GM12878 (cell line): ENCODE data around the gene TSHZ1. TPM values are rescaled to one million over a fixed set of nuclear protein-coding genes. Genes with fewer than 3 reads are reported as not detected.

Source experiments
- ATAC-seq: fragments of 200-7000 bp; cut with Tn5 transposase; 3 replicates; pipeline ENCODE4 v1.9.1; 2020; ENCODE audit warnings: mild to moderate bottlenecking, moderate library complexity
- BruUV-seq: library from RNA; stranded (reverse); fragments of 400-500 nt; replicated peaks from 2 replicates; lab custom pipeline; 2021; lab: Mats Ljungman, UMichigan
- CTCF ChIA-PET: fragments of 300-600 bp; sonication (Branson Sonifier 250); formaldehyde crosslinking; extraction: SDS; loops from one replicate; lab custom pipeline; 2021; ENCODE audit warnings: inconsistent platforms; lab: Yijun Ruan, JAX
- POLR2A ChIA-PET: fragments of 350-600 bp; formaldehyde crosslinking; extraction: SDS; loops from one replicate; lab custom pipeline; 2021; ENCODE audit warnings: inconsistent platforms; lab: Charles Lee
- RAD21 ChIA-PET: fragments of 300-600 bp; sonication (Branson Sonifier 250); formaldehyde crosslinking; loops from one replicate; lab custom pipeline; 2023; ENCODE audit warnings: antibody characterized with exemption; ENCODE audit not compliant: unreplicated experiment; lab: Charles Lee
- SMC1A ChIA-PET: fragments of 300-600 bp; sonication (Branson Sonifier 250); formaldehyde crosslinking; loops from one replicate; lab custom pipeline; 2023; ENCODE audit not compliant: unreplicated experiment, uncharacterized antibody; lab: Charles Lee
- DNase-seq: peaks from one replicate; pipeline ENCODE4 v3.0.0-alpha.2; 2011; ENCODE audit warnings: low read depth, low spot score
- FAIRE-seq: peaks from 3 replicates; lab custom pipeline; 2011; peaks lifted over from hg19 to GRCh38; lab: Jason Lieb, UNC
- H2AFZ ChIP-seq: 2 replicates; pipeline ENCODE4 v1.6.0; 2011; ENCODE audit warnings: low read depth, low read length, control low read depth; ENCODE audit not compliant: control insufficient read depth
- H3K27ac ChIP-seq: 2 replicates; pipeline ENCODE4 v1.5.1; 2011; ENCODE audit warnings: control low read depth; ENCODE audit not compliant: control insufficient read depth, insufficient read depth
- H3K27me3 ChIP-seq, 2 experiments: replicated peaks in 1 of 2; 2 replicates each; pipeline versions ENCODE4 v1.6.0 to v1.6.1; 2011; ENCODE audit warnings: low read length in 1 of 2; ENCODE audit not compliant: control insufficient read depth in 2 of 2, insufficient read depth in 2 of 2
- H3K36me3 ChIP-seq, 2 experiments: 2 replicates each; pipeline ENCODE4 v1.5.1; 2011; ENCODE audit warnings: low read length in 1 of 2; ENCODE audit not compliant: control insufficient read depth in 2 of 2, insufficient read depth in 2 of 2
- H3K4me1 ChIP-seq: 2 replicates; pipeline ENCODE4 v1.6.1; 2011; ENCODE audit warnings: mild to moderate bottlenecking, low read length, moderate library complexity, mixed read lengths; ENCODE audit not compliant: control insufficient read depth, insufficient read depth
- H3K4me2 ChIP-seq: 2 replicates; pipeline ENCODE4 v1.6.0; 2011; ENCODE audit warnings: control low read depth; ENCODE audit not compliant: control insufficient read depth, insufficient read depth
- H3K4me3 ChIP-seq: fragments of 200-600 bp; sonication (generic); 2 replicates; pipeline ENCODE4 v1.5.1; 2016
- H3K79me2 ChIP-seq: 2 replicates; pipeline ENCODE4 v1.6.0; 2011; ENCODE audit warnings: low read length; ENCODE audit not compliant: control insufficient read depth, insufficient read depth
- H3K9ac ChIP-seq: 2 replicates; pipeline ENCODE4 v1.8.0; 2011; ENCODE audit warnings: low read length, control low read depth, mixed read lengths; ENCODE audit not compliant: control insufficient read depth, insufficient read depth
- H3K9me3 ChIP-seq: replicated peaks from 3 replicates; pipeline ENCODE4 v1.5.1; 2011; ENCODE audit warnings: mild to moderate bottlenecking, low read length; ENCODE audit not compliant: control insufficient read depth, insufficient read depth
- H4K20me1 ChIP-seq: 2 replicates; pipeline ENCODE4 v1.6.0; 2011; ENCODE audit not compliant: control insufficient read depth, insufficient read depth
- BACH1 ChIP-seq: fragments of 450-650 bp; IDR thresholded peaks from 2 replicates; pipeline ENCODE4 v1.6.1; 2017; ENCODE audit warnings: mild to moderate bottlenecking, borderline replicate concordance
- BRCA1 ChIP-seq: IDR thresholded peaks from 2 replicates; pipeline ENCODE4 v1.6.1; 2011; ENCODE audit warnings: low read depth, low read length, improper control_type of control experiment
- EED ChIP-seq: sonication (generic); IDR thresholded peaks from 2 replicates; pipeline ENCODE4 v1.6.1; 2016; ENCODE audit warnings: antibody characterized with exemption, low read depth
- HDAC6 ChIP-seq: fragments of 200-600 bp; sonication (generic); IDR thresholded peaks from one replicate; pipeline ENCODE4 v1.8.0; 2017; ENCODE audit warnings: antibody characterized with exemption; ENCODE audit not compliant: unreplicated experiment
- MTA3 ChIP-seq: IDR thresholded peaks from 2 replicates; pipeline ENCODE4 v1.6.1; 2012; ENCODE audit warnings: low read length, inconsistent platforms, borderline replicate concordance
- SIN3A ChIP-seq: IDR thresholded peaks from 2 replicates; pipeline ENCODE4 v1.6.1; 2012; ENCODE audit warnings: low read depth, low read length, improper control_type of control experiment
- TAF1 ChIP-seq: IDR thresholded peaks from 2 replicates; pipeline ENCODE4 v1.6.1; 2011; ENCODE audit warnings: mild to moderate bottlenecking, low read depth, low read length, borderline replicate concordance
- TCF3 ChIP-seq: IDR thresholded peaks from 2 replicates; pipeline ENCODE4 v1.6.1; 2012; ENCODE audit warnings: low read depth, mild to moderate bottlenecking, low read length, borderline replicate concordance; ENCODE audit not compliant: insufficient read depth
- ZNF592 ChIP-seq: fragments of 450-650 bp; IDR thresholded peaks from 2 replicates; pipeline ENCODE4 v1.6.1; 2017; ENCODE audit warnings: mild to moderate bottlenecking, moderate library complexity
- ZNF687 ChIP-seq: fragments of 450-650 bp; IDR thresholded peaks from 2 replicates; pipeline ENCODE4 v1.6.1; 2017; ENCODE audit warnings: mild to moderate bottlenecking, moderate library complexity
- WGBS: methylation state at CpG from one replicate; pipeline ENCODE4 v1.1.6; 2016; ENCODE audit warnings: low lambda C conversion rate; ENCODE audit not compliant: insufficient replicate concordance, insufficient coverage; ENCODE audit errors: missing lambda C conversion rate; 5-methylcytosine and 5-hydroxymethylcytosine counted together
- in situ Hi-C: fragments of 300-500 bp; cut with MboI; formaldehyde crosslinking; loops from 9 replicates; pipeline ENCODE4 v1.14.3; 2018; ENCODE audit warnings: mixed read lengths
- intact Hi-C: fragments of 100-400 bp; cut with micrococcal nuclease; formaldehyde crosslinking; loops from one replicate; pipeline ENCODE4 v1.14.2; 2022; ENCODE audit not compliant: unreplicated experiment
- polyA plus RNA-seq, 11 experiments: library from polyadenylated mRNA; depleted of rRNA in 4 of 11; unstranded in 6 of 11; stranded (reverse) in 5 of 11; fragments of >200 nt; fragmentation: Nextera tagmentation in 4 of 11; fragmentation: Illumina TruSeq in 1 of 11; extraction: Ambion mirVana in 4 of 11; extraction: Trizol in 1 of 11; gene quantifications; 1 replicate in 1 of 11; 2 replicates in 10 of 11; pipeline versions ENCODE4 v1.2.1 to v1.2.3, GENCODE V29; 2011 to 2016; ENCODE audit warnings: inconsistent platforms in 2 of 11, missing spikeins in 2 of 11, low read depth in 1 of 11
- total RNA-seq, 4 experiments: library from RNA; depleted of rRNA in 3 of 4; stranded (reverse); fragments of >200 nt in 3 of 4; fragmentation: Illumina TruSeq in 1 of 4; extraction: Trizol in 1 of 4; gene quantifications; 2 replicates each; pipeline versions ENCODE4 v1.2.1 to v1.2.3, GENCODE V29; 2013 to 2021

TSHZ1 gene
- total and polyA plus RNA-seq, 10 of the 15 experiments (the other 5 are each of a cell fraction or from before 2014, with no cell fraction given): 2.2 to 15.2 (median 5.1) TPM

GRCh38 chr18:75189696-75190095, 20.9 kb upstream of the TSHZ1 start:
- Histone ChIP-seq H3K4me2 (no peak overlapping the region), H3K27me3 (no peaks in the 10 kb centered on the region), H3K36me3 (no peaks in the 10 kb centered on the region), H3K9me3 (no peaks in the 10 kb centered on the region; the same call in 2 of the 3 replicates), H4K20me1 (no peaks in the 10 kb centered on the region), H3K79me2 (no peaks in the 10 kb centered on the region), H3K4me3 (no peak overlapping the region), H3K4me1 (no peaks in the 10 kb centered on the region), H3K9ac (no peak overlapping the region), H3K27ac (no peak overlapping the region), H2AFZ (no peak overlapping the region)
- in situ Hi-C loops (no loop called here), intact Hi-C loops (no loop called here)
- FAIRE-seq (no peak), ATAC-seq (no peak), DNase-seq (no peak)
- 47% methylated on average over 6 of the region's 6 CpGs for WGBS
- SMC1A ChIA-PET: interaction anchor here (2.8 kb wide), 1 partner anchor 9 kb away, joined by 7 read pairs; no protein-coding TSS in a partner anchor
- RAD21 ChIA-PET: no interaction called here
- POLR2A ChIA-PET: no interaction called here
- CTCF ChIA-PET: no interaction called here
- no TSS peak for BruUV-seq
- no peak for TF ChIP-seq MTA3
- TF ChIP-seq SIN3A: no peak
- no peak for TF ChIP-seq EED
- TF ChIP-seq BRCA1: no peak
- TF ChIP-seq TAF1: no peak

- H3K9ac ChIP-seq: no peak overlapping the region
- RAD21 ChIA-PET: no interaction called here
- no peak overlapping the region for H3K4me2 ChIP-seq
- no peaks in the 10 kb centered on the region for H4K20me1 ChIP-seq
- no peak overlapping the region for H2AFZ ChIP-seq
- no TSS peak for BruUV-seq
- no peak overlapping the region for H3K27ac ChIP-seq
- FAIRE-seq: no peak
- no peaks in the 10 kb centered on the region for H3K79me2 ChIP-seq
- no peaks in the 10 kb centered on the region; the same call in 2 of the 3 replicates for H3K9me3 ChIP-seq
- H3K4me1 ChIP-seq: no peaks in the 10 kb centered on the region
- intact Hi-C loops: no loop called here
- no peak overlapping the region for H3K4me3 ChIP-seq
- no peak for ATAC-seq
- in situ Hi-C loops: no loop called here
- 57% methylated on average over 7 of the region's 7 CpGs for WGBS
- DNase-seq: no peak
- H3K27me3 ChIP-seq: no peaks in the 10 kb centered on the region
- POLR2A ChIA-PET: no interaction called here
- CTCF ChIA-PET: no interaction called here
- H3K36me3 ChIP-seq: no peaks in the 10 kb centered on the region
- SMC1A ChIA-PET: no interaction called here
- TF ChIP-seq HDAC6 (no peak), TCF3 (no peak), ZNF592 (no peak), ZNF687 (no peak), BACH1 (no peak)
Observed at GRCh38 chr18:75192899-75193298, 17.7 kb upstream of the TSHZ1 start.
